ENCODE results near the gene PAX3. TPM values are rescaled to one million over a fixed set of nuclear protein-coding genes. Genes with fewer than 3 reads are reported as not detected.

The PAX3 gene
- total and polyA plus RNA-seq, 2 of the 13 experiments (the other 11 are each of a cell fraction or from before 2014, with no cell fraction given), result 0.07 TPM; not detected in 1

- TF ChIP-seq HBP1 (CRISPR knock-in tag; IDR thresholded peaks at IDR 0.05; ENCODE audit: low read depth) (no peak), NFKB2 (CRISPR knock-in tag; IDR thresholded peaks at IDR 0.05; ENCODE audit: borderline replicate concordance) (no peak), KLF12 (CRISPR knock-in tag; IDR thresholded peaks at IDR 0.05; ENCODE audit: borderline replicate concordance) (no peak), ZNF30 (CRISPR knock-in tag; IDR thresholded peaks at IDR 0.05) (no peak), GTF2F1 (IDR thresholded peaks at IDR 0.05; ENCODE audit: low read length) (no peak), MIER2 (CRISPR knock-in tag; IDR thresholded peaks at IDR 0.05) (no peak), USF2 (IDR thresholded peaks at IDR 0.05; ENCODE audit: low read depth, low read length) (no peak), USF2 (CRISPR knock-in tag; IDR thresholded peaks at IDR 0.05; ENCODE audit: borderline replicate concordance) (no peak), ZFP41 (CRISPR knock-in tag; IDR thresholded peaks at IDR 0.05; ENCODE audit: borderline replicate concordance) (no peak), MEIS2 (CRISPR knock-in tag; IDR thresholded peaks at IDR 0.05) (no peak), RBFOX2 (IDR thresholded peaks at IDR 0.05; ENCODE audit: low read depth, low read length) (no peak), MXD1 (CRISPR knock-in tag; IDR thresholded peaks at IDR 0.05) (no peak)
Measured at GRCh38 chr2:222307978-222308730, 9.4 kb upstream of the PAX3 start (continued).
